Trophoblast cell (in vitro differentiated cells and primary cell): ENCODE data around the gene TENM3.

Experiments
- DNase-seq, 2 donors: peaks; one replicate each; pipeline ENCODE4 v3.0.0-alpha.2; 2016
- H2AFZ ChIP-seq: 2 replicates; pipeline ENCODE4 v1.6.1; 2013; ENCODE audit warnings: low read length, moderate library complexity, mild to moderate bottlenecking; ENCODE audit not compliant: insufficient read depth, poor library complexity
- H2AK5ac ChIP-seq: 2 replicates; pipeline ENCODE4 v1.6.1; 2013; ENCODE audit warnings: mild to moderate bottlenecking, low read length
- H2BK120ac ChIP-seq: 2 replicates; pipeline ENCODE4 v1.6.1; 2013; ENCODE audit warnings: low read length, mild to moderate bottlenecking, moderate library complexity; ENCODE audit not compliant: insufficient read depth, poor library complexity
- H2BK12ac ChIP-seq: 2 replicates; pipeline ENCODE4 v1.6.1; 2013; ENCODE audit warnings: mild to moderate bottlenecking, low read length, moderate library complexity
- H2BK5ac ChIP-seq: 2 replicates; pipeline ENCODE4 v1.6.1; 2013; ENCODE audit warnings: low read length, low read depth, moderate library complexity, mild to moderate bottlenecking; ENCODE audit not compliant: poor library complexity
- H3K14ac ChIP-seq: 2 replicates; pipeline ENCODE4 v1.6.1; 2013; ENCODE audit warnings: mild to moderate bottlenecking, low read length
- H3K18ac ChIP-seq: 2 replicates; pipeline ENCODE4 v1.6.1; 2013; ENCODE audit warnings: mild to moderate bottlenecking, low read length
- H3K23ac ChIP-seq: 2 replicates; pipeline ENCODE4 v1.6.1; 2013; ENCODE audit warnings: low read length
- H3K27ac ChIP-seq: 2 replicates; pipeline ENCODE4 v1.5.1; 2013; ENCODE audit warnings: low read depth, mild to moderate bottlenecking, inconsistent platforms, low read length, moderate library complexity
- H3K27me3 ChIP-seq: 2 replicates; pipeline ENCODE4 v1.6.1; 2013; ENCODE audit warnings: inconsistent platforms, mild to moderate bottlenecking, low read length, moderate library complexity; ENCODE audit not compliant: insufficient read depth
- H3K36me3 ChIP-seq, 2 experiments: 1 replicate in 1 of 2; 2 replicates in 1 of 2; pipeline ENCODE4 v1.6.1; 2013; ENCODE audit warnings: low read length in 2 of 2, mild to moderate bottlenecking in 2 of 2, moderate library complexity in 1 of 2; ENCODE audit not compliant: insufficient read depth in 2 of 2, control insufficient read depth in 1 of 2
- H3K4ac ChIP-seq: 2 replicates; pipeline ENCODE4 v1.6.1; 2013; ENCODE audit warnings: low read depth, mild to moderate bottlenecking, low read length, moderate library complexity
- H3K4me1 ChIP-seq, 2 experiments: 1 replicate in 1 of 2; 2 replicates in 1 of 2; pipeline ENCODE4 v1.6.1; 2013; ENCODE audit warnings: low read length in 2 of 2, mild to moderate bottlenecking in 2 of 2, moderate library complexity in 1 of 2; ENCODE audit not compliant: insufficient read depth in 2 of 2, control insufficient read depth in 1 of 2
- H3K4me2 ChIP-seq: 2 replicates; pipeline ENCODE4 v1.6.1; 2013; ENCODE audit warnings: inconsistent platforms, mild to moderate bottlenecking, low read length, moderate library complexity
- H3K4me3 ChIP-seq: 2 replicates; pipeline ENCODE4 v1.5.1; 2013; ENCODE audit warnings: mild to moderate bottlenecking, low read depth, low read length, inconsistent platforms
- H3K79me1 ChIP-seq: one replicate; pipeline ENCODE4 v1.6.1; 2013; ENCODE audit warnings: low read length
- H3K79me2 ChIP-seq: 2 replicates; pipeline ENCODE4 v1.6.1; 2013; ENCODE audit warnings: low read length, mild to moderate bottlenecking; ENCODE audit not compliant: control insufficient read depth, insufficient read depth, poor library complexity
- H3K9ac ChIP-seq: 2 replicates; pipeline ENCODE4 v1.6.1; 2013; ENCODE audit warnings: mild to moderate bottlenecking, low read length
- H3K9me3 ChIP-seq: 2 replicates; pipeline ENCODE4 v1.6.1; 2013; ENCODE audit warnings: low read depth, mild to moderate bottlenecking, control low read depth, inconsistent platforms, low read length; ENCODE audit not compliant: insufficient read depth
- H4K12ac ChIP-seq: 2 replicates; pipeline ENCODE4 v1.6.1; 2013; ENCODE audit warnings: low read depth, mild to moderate bottlenecking, low read length, moderate library complexity
- H4K8ac ChIP-seq: 2 replicates; pipeline ENCODE4 v1.6.1; 2013; ENCODE audit warnings: low read depth, mild to moderate bottlenecking, low read length, moderate library complexity
- H4K91ac ChIP-seq: one replicate; pipeline ENCODE4 v1.6.1; 2013; ENCODE audit warnings: low read depth, mild to moderate bottlenecking, low read length, moderate library complexity
- WGBS: extraction: QIAGEN DNeasy Blood & Tissue Kit; methylation state at CpG from one replicate; pipeline ENCODE4 v1.1.7; 2013; ENCODE audit warnings: missing lambda C conversion rate; ENCODE audit not compliant: insufficient read length, insufficient coverage; ENCODE audit errors: extremely low coverage; 5-methylcytosine and 5-hydroxymethylcytosine counted together

The TENM3 gene

DNA sequence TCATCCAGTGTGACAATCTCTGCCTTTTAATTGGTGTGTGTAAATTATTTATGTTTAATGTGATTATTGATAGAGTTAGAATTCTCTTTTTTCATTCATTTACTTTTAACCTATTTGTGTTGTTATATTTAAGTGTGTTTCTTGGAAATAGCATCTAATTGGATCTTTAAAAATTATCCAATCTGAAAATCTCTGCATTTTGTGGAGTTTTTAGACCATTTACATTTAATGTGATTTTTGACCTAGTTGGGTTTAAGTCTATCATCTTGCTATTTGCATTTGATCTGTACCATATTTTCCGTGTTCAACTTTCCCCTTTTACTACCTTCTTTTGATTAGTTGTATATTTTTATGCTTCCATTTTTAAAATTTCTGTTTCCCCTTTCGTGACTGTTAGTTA is 71.3 kb downstream of the TENM3 start:
- Histone ChIP-seq H3K9ac (no peak overlapping the region), H3K4me2 (no peak overlapping the region), H2AFZ (no peak overlapping the region), H4K12ac (no peak overlapping the region), H4K8ac (no peak overlapping the region), H3K23ac (no peak overlapping the region), H3K79me1 (no peaks in the 10 kb centered on the region), H3K79me2 (no peaks in the 10 kb centered on the region), H3K4me3 (no peak overlapping the region), H3K4ac (no peak overlapping the region), H3K18ac (no peak overlapping the region), H3K4me1 (no peaks in the 10 kb centered on the region), H4K91ac (no peak overlapping the region), H2BK12ac (no peak overlapping the region), H3K36me3 (no peaks in the 10 kb centered on the region), H3K27ac (no peak overlapping the region), H3K14ac (no peak overlapping the region), H3K9me3 (no peaks in the 10 kb centered on the region), H2AK5ac (no peak overlapping the region), H2BK5ac (no peak overlapping the region), H2BK120ac (no peak overlapping the region), H3K27me3 (no peaks in the 10 kb centered on the region)
- no CpG with 5 or more reads among the region's 2 CpGs for WGBS
- no peak for DNase-seq

DNA sequence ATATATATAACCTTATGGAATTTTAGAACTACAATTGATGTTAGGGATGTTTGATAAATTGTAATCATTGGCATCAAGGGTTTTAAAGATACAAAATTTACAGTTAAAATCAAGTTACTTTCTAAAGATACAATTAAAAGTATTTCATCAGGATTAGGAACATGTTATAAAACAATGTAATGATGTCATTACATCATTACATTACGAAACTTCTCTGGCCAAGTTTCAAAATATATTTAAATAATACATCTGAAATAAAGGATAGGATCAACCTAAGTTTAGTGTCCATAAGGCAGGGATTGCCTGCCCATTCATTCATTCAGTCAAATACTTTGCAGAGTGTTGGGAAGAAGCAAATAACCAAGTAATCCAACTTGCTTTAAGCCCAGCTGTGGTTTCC is 75.1 kb downstream of the TENM3 start:
- Histone ChIP-seq H3K79me2 (peaks cover 2% of the 10 kb centered on the region), H4K91ac (no peak overlapping the region), H3K23ac (no peak overlapping the region), H3K27me3 (no peaks in the 10 kb centered on the region), H2BK5ac (no peak overlapping the region), H2BK120ac (no peak overlapping the region), H2BK12ac (no peak overlapping the region), H3K18ac (no peak overlapping the region), H3K9me3 (no peaks in the 10 kb centered on the region), H3K27ac (no peak overlapping the region), H3K4me3 (no peak overlapping the region), H4K8ac (no peak overlapping the region), H3K4me2 (no peak overlapping the region), H3K4ac (no peak overlapping the region), H3K79me1 (no peaks in the 10 kb centered on the region), H2AFZ (no peak overlapping the region), H3K4me1 (peaks cover 0 to 3% of the 10 kb centered on the region in 2 experiments), H4K12ac (no peak overlapping the region), H3K36me3 (no peaks in the 10 kb centered on the region), H2AK5ac (no peak overlapping the region), H3K9ac (no peak overlapping the region), H3K14ac (no peak overlapping the region)
- WGBS: no CpG with 5 or more reads among the region's 1 CpG
- DNase-seq: no peak

- Histone ChIP-seq H3K4ac (peak overlapping the region; percentile 14), H4K91ac (no peak overlapping the region), H4K8ac (no peak overlapping the region), H2BK5ac (no peak overlapping the region), H3K4me1 (peaks cover 0 to 3% of the 10 kb centered on the region in 2 experiments), H3K23ac (no peak overlapping the region), H3K18ac (peak overlapping the region; percentile 10), H3K36me3 (peaks cover 4 to 10% of the 10 kb centered on the region in 2 experiments), H3K27ac (no peak overlapping the region), H3K79me1 (no peaks in the 10 kb centered on the region), H2AFZ (no peak overlapping the region), H2BK12ac (no peak overlapping the region), H2AK5ac (no peak overlapping the region), H3K9me3 (no peaks in the 10 kb centered on the region), H3K27me3 (no peaks in the 10 kb centered on the region), H3K14ac (no peak overlapping the region), H4K12ac (no peak overlapping the region), H3K4me2 (no peak overlapping the region), H3K4me3 (no peak overlapping the region), H2BK120ac (no peak overlapping the region), H3K79me2 (peaks cover 2% of the 10 kb centered on the region), H3K9ac (no peak overlapping the region)
- no peak for DNase-seq
- no CpG with 5 or more reads among the region's 6 CpGs for WGBS
These were observed 76.9 kb downstream of the TENM3 start for GRCh38 chr4:182320092-182320491.

DNA sequence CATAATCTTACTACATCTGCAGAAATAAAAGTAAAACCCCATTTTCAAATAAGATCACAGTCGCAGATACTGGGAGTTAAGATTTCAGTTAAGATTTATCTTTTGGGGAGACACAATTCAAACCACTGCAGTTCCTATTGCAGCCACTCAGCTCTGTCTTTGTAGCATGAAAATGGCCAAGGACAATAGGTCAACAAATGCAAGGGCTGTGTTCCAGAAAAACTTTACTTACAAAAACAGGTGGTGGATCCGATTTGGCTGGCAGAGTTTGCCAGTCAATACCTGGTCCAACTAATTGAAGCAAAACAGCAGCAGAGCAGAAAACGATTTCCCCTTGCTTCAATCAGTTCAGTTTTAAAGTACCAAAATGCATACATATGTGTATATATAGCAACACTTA is 77.4 kb downstream of the TENM3 start:
- H3K79me2 ChIP-seq: peaks cover 2% of the 10 kb centered on the region
- no peak overlapping the region for H2AFZ ChIP-seq
- no peak overlapping the region for H2BK5ac ChIP-seq
- H3K23ac ChIP-seq: no peak overlapping the region
- peaks cover 0 to 3% of the 10 kb centered on the region in 2 experiments for H3K4me1 ChIP-seq
- H3K9ac ChIP-seq: no peak overlapping the region
- no peak overlapping the region for H3K4me2 ChIP-seq
- H3K27ac ChIP-seq: no peak overlapping the region
- H2BK120ac ChIP-seq: no peak overlapping the region
- H3K4me3 ChIP-seq: no peak overlapping the region
- DNase-seq: no peak
- peaks cover 4 to 10% of the 10 kb centered on the region in 2 experiments for H3K36me3 ChIP-seq
- no peak overlapping the region for H3K4ac ChIP-seq
- H3K18ac ChIP-seq: no peak overlapping the region
- no CpG with 5 or more reads among the region's 3 CpGs for WGBS
- H4K91ac ChIP-seq: no peak overlapping the region
- H3K9me3 ChIP-seq: no peaks in the 10 kb centered on the region
- no peak overlapping the region for H4K12ac ChIP-seq
- no peak overlapping the region for H3K14ac ChIP-seq
- H3K27me3 ChIP-seq: no peaks in the 10 kb centered on the region
- no peak overlapping the region for H2AK5ac ChIP-seq
- no peak overlapping the region for H4K8ac ChIP-seq
- H3K79me1 ChIP-seq: no peaks in the 10 kb centered on the region
- H2BK12ac ChIP-seq: no peak overlapping the region
